SIG-M5 treated with dmso at 0.1 percent for 504 hours (cell line): ENCODE results near the gene KIF24.
"Not testable (repeated sequence)": the region's sequence is repeated elsewhere in the genome, so short reads cannot be mapped to it uniquely, and the experiment has no call there.

Experiments
- DNase-seq: peaks from one replicate; lab custom pipeline; 2025; ENCODE audit not compliant: unreplicated experiment; lab: John Stamatoyannopoulos, UW

The KIF24 gene, protein sequence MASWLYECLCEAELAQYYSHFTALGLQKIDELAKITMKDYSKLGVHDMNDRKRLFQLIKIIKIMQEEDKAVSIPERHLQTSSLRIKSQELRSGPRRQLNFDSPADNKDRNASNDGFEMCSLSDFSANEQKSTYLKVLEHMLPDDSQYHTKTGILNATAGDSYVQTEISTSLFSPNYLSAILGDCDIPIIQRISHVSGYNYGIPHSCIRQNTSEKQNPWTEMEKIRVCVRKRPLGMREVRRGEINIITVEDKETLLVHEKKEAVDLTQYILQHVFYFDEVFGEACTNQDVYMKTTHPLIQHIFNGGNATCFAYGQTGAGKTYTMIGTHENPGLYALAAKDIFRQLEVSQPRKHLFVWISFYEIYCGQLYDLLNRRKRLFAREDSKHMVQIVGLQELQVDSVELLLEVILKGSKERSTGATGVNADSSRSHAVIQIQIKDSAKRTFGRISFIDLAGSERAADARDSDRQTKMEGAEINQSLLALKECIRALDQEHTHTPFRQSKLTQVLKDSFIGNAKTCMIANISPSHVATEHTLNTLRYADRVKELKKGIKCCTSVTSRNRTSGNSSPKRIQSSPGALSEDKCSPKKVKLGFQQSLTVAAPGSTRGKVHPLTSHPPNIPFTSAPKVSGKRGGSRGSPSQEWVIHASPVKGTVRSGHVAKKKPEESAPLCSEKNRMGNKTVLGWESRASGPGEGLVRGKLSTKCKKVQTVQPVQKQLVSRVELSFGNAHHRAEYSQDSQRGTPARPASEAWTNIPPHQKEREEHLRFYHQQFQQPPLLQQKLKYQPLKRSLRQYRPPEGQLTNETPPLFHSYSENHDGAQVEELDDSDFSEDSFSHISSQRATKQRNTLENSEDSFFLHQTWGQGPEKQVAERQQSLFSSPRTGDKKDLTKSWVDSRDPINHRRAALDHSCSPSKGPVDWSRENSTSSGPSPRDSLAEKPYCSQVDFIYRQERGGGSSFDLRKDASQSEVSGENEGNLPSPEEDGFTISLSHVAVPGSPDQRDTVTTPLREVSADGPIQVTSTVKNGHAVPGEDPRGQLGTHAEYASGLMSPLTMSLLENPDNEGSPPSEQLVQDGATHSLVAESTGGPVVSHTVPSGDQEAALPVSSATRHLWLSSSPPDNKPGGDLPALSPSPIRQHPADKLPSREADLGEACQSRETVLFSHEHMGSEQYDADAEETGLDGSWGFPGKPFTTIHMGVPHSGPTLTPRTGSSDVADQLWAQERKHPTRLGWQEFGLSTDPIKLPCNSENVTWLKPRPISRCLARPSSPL (N-terminal part only)

DNA sequence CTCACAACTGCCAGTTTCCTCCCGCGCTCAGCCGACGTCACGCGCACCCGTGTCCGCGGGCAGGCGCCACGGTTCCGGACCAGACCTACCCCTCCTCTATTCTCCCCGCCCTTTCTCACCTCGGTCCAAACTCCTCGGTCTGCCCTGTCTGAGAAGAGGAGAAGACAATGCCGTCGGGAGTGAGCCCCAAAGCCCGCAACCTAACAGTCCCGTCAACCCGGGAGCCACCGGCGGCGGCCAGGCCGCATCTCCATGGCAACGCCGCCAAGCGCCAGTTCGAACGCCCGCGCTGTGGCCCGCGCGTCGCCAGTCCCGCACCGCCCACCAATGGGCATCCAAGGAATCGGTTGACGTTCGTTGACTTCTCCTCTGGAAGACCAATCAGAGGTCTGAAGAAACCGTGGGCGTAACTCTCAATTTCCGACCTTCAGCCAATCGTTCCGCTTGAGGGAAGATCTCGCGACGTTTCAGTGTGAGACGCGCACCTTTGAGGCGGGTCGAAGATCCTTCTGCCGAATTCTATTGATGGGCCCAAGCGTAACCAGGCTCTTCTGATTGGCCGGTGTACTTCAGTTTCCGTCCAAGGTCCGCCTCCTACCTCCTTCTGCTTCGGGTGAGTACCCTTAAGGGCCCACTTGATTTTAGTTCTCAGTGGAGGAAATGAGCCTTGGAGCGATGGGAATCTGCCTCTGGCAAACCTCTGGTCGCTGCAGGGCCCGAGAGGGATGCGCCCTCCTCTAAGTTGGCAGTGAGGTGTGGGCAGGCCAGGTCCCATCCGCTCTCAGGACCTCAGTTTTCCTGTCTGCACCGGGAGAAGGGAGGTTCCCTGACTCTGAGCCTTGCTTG, at the start of gene KIF24, which contains the start of gene NUDT2:
KIF24 (minus strand) TSS at position 282 of the 846 bp plus-strand sequence. CDS start 17,922 bp downstream, outside the sequence.
NUDT2 (plus strand) TSS at position 583 of the 846 bp plus-strand sequence. CDS start 9,471 bp downstream, outside the sequence.
- DNase-seq, result peak; percentile 99

DNA sequence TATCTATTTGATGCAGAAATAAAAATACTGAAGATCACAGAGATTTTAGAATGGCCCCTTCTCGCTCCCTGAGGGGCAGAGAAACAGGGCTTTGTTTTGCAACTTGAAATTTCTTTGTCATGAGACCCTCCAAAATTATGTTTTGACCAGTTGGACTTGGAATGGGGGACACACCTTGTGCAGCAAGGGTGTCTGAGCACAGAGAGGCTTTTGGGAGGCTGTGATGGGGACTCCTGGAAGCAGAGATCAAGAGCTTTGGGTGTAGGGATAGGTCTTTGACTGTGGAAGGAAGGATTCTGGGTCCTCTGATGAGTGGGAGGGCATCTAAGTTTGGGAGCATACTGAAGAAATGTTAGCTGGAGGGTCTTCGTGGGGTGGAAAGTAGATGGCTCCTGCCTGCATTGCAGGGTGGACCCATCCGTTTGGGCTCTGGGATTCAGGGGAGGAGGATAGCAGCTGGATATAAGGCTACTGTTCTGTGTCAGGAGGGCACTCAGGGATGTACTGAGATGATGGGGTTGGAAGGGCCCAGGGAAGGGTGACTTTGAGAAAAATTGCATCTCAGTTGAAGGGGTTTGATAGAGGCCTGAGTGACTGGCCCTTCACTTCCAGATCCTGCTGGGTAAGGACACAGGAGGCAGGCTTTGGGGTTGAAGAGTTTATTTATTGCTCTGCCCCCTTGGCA, 49.5 kb upstream of the KIF24 start:
- DNase-seq, result no peak

DNA sequence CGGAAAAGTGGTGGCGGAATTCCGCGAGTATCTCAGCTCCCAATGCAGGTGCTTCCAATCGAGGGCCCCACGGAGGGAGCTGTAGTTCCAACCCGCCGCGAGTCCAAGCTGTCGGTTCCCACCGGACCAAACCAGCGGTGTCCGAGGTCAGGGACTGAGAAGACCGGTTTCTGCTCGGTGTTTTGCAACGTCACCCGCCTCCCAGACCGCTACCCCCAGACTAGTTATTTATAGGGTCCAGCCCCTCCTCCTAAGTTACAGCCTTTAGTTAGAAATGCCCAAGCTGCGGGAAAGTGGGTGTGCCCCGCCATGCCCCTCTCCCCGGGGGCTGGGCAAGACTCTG, 48.3 kb upstream of the KIF24 start:
- peak; percentile 49 for DNase-seq

DNA sequence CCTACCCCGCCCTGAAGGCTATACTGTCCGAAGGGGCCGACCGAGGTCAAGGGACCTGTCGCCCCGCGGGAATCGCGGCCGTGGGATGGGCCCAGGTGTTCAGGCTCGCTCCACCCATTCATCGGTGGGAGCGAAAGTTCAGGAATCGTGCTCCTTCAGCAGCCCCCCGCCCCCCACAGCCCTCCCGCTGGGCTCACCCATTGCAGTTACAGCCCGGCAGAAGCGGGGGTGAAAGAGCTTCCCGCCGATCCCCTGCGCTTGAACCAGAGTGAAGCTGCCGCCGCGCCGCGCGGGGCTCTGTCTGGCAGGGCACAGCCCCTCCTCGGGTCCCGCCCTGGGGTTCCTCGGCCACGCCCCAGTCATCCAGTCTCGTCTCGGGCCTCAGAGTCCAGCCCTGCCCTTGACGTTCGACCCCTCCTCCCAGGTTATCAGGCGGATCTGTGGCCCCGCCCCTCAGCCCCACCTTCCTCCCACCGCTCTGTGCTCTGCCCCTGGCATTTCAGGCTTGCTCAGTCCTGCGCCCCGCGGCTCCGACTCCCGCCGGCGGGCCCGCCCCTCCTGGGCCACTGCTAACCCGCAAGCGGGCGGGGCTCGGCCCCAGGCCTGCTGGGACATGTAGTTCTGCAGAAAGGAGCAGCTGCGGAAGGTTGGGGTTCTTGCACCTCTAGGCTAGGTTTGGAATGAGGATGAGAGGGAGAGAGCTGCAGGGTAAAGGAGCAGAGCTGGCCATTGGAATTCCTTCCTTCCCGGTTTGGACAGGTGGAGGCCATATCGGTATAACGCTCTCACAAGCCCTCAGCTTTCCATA, 47.7 kb upstream of the KIF24 start, which contains the start of gene MYORG:
MYORG (minus strand) TSS at position 303 of the 808 bp plus-strand sequence. CDS start 3,955 bp downstream, outside the sequence.
- peak; percentile 94 for DNase-seq

DNA sequence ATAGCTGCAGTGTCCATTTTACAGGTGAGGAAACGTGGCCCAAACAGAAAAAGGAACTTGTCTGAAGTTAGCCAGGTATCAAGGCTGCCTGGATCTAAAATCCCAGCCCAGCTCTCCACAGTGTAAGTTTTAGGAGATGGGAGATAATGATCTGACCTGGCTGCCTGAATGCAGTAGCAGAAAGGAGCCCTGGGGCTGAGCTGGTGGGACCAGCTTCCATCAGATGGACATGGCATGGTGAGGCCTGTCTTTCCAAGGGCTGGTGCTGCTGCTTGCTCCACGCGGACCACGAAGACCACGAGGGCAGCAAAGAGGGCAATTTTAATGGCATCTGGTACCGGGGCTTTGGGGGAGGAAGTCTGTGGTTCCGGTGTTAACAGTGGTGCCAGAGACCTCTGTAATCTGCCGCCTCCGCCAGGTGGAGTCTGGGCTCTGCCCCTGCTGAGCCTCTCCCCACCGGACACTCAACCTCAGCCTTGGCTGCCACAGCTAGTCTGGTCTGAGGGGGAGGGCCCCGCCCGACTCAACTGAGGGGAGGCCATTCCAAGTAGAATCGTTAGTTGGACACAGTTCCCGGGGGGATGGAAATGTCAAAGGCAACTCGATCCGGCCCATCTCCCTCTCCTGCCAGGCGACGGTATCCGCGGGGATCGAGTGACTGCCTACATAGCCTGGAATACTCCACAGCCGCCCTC, 47.0 kb upstream of the KIF24 start:
- DNase-seq, result no peak

DNA sequence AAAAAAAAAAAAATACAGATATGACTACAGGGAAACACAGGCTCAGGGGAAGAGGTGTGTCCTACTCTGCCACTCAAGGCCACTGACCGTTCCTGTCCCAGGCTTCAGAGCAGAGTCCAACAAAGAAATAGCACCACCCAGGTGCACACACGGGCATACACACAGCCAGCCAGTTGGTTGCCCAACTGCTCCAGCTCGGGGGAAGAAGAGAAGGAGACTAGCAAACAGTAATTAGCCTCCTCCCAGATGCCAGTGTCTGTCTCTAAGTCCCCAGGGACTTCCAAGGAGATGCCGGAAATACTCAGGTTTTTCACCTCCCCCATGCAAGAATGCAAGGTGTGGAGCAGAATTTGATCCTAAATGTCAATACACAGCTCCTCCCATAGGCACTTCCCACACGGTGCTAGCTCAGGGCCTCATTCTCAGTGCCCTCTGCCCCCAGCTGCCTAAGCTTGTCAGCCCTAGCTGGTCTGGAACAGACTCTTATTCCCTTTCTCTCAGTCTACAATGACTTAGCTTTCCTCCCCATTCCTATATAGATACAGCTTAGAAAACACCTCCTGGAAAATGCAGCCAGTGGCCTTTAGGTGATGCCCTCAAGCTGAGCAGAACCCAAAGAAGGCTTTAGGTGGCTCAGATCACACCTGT, 46.0 kb upstream of the KIF24 start:
- peak; percentile 40 for DNase-seq

DNA sequence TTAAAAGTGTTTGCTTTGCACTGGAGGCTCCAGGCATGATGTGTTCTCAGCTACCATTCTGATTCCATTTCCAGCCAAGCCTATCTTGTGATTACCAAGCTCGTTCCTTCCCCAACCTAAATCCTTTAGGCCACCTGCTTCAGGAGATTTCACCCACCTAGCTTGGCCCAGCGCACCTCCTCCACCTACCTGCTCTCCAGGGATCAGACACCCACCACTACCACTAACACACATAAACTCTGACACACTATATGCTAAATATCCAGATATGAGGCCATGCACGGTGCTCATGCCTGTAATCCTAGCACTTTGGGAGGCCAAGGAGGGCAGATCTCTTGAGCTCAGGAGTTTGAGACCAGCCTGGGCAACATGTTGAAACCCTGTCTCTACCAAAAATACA, 45.3 kb upstream of the KIF24 start:
- no peak for DNase-seq

DNA sequence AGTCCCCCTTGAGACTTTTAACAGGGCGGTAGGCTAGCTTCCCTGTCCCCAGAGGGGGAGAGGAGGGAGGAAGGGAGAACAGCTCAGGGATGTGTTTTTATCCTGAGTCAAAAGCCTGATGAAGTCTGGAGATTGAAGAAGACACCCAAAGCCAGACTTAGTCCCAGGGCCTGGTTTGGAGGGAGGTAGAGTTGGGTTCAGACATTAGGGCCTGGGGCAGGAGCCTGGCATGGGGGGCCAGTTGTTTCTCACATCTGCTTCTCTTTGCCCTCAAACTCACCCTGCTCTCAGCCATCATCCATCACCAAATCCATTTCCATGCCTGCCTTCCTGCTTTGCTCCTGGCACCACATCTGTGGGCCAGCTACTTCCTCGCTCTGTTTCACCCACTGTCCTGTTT, 44.7 kb upstream of the KIF24 start:
- DNase-seq, result no peak

DNA sequence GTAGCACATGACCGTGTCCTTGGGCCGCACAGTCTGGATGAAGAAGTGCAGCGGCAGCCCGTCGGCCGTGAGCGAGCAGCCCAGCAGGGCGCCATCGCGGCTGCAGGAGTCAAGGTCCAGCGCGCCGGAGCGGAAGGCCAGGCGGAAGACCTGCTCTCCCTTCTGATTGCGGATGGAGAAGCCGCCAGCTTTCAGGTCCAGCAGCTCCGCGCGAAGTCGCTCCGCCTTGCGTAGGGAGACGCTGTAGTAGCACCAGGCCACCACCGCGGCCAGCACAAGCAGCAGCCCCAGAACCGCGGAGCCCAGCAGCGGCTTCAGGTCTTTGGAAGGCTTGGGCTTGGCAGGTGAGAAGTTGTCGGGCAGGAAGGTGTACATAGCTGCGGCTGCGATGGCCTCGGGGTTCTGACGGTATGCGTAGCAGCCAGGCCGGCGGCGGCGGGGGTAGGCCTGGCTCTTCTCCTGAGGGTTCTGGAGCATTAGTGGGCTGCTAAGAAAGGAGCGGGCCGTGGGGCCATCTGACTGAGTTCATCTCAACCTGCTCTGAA, 43.5 kb upstream of the KIF24 start:
- peak; percentile 9 for DNase-seq

DNA sequence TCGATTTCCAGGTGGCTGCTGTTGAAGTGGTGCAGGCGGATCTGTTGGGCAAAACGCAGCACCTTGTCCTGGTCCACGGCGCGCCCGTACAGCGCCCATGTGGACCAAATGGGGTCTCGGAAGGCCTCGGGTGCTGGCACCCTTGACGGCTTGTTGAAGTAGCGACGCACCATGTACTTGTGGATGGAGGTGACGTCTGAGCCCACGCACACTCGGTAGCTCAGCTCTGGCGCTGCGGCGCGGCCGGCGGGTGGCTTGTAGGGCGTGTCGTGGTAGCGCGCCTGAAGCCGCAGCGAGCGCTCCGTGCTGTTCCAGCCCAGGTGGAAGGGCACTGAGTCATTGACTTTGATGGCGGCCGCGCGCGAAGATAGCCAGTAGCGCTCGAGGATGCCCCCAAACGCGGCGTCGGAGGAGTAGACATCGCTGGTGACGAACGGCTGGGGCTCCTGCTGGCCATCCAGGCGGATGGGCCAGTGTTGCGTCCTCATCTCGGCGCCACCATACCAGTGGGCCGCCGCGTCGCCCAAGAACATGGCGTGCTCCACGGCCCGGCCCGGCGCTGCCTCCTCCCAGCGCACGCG, 42.9 kb upstream of the KIF24 start:
- no peak for DNase-seq

DNA sequence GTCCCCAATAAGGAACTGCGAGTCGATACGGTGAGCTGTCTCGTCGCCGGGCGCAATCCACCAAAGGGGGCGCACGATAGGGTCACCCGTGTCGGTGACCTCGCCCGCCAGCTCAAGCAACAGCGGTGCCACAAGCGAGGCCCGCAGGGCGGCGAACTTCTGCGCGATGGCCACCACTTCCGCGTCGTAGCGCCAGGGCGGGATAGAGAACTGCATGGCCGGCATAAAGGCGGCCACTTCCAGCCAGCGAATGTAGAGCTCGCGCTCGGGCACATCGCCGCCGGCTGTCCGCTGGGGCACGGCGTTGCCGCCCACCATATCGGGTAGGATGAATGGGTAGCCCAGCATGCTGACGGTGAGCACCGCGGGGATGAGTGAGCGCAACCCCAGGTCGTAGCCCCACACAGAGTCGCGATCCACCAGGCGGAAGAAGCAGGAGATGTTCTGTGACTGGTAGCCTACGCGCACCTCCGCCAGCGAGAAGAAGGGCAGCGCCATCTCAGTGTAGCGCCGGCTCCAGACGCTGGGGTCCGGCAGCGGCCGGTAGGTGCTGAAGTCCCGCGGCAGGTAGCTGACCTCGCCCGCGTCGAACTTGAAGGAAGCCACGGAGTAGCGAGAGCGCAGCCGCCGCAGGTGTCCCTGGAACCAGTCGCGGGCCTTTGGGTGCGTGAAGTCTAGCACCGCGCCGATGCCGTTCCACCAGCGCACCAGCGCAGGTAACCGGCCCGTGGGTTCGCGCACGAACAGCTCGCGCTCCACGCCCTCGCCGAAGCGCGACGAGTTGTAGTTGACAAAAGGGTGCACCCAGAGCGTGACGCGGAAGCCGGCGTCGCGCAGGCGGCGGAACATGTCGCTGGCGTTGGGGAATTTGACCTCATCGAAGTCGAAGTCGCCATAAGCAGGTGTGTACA, 42.2 kb upstream of the KIF24 start:
- DNase-seq, result no peak

DNA sequence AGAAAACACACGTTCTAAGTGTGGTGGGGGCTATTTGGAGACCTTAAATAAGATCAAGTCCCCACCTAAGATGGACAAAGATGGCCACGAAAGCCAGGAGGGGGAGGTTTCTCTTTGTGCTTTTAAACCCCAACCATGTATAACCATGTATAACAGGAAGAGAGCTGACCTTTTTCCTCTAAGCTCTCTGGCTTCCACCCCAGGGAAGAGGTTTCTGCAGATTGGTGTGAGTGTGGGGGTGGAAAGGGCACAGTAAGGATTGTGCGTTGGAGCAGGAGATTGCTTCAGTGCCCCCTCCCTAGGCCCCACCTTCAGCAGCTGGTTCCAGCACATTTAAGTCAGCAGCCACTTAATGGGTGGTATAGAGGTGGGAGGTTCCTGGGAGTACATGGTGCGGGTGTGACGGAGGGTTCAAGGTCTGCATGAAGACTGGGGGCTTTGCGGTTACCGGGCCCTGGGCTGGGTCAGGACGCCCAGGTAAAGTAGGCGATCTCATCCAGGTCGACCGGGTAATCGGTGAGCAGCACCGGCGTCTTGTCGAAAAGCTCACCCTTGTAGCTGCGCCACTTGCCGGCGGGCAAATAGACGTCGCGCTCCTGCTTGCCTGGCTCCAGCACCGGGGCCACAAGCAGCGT, 41.4 kb upstream of the KIF24 start:
- no peak for DNase-seq

DNA sequence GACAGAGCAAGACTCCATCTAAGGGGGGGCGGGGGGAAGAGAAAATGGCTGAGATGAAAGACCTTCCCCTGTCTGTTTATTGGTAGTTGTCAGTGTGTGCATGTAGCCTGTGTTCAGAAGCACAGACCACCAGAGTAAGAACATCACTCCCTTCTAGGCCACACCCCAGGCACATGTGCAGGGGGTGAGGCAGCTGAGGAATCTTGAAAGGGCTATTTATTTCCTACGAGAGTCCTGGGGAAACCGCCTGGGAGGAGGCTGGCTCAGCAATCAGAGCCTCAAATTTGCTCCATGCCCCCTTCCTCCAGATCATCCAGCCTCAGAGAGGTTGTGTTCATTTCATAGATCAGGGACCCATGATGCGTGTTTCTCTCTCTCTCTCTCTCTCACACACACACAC, 40.6 kb upstream of the KIF24 start:
- DNase-seq, result no peak

DNA sequence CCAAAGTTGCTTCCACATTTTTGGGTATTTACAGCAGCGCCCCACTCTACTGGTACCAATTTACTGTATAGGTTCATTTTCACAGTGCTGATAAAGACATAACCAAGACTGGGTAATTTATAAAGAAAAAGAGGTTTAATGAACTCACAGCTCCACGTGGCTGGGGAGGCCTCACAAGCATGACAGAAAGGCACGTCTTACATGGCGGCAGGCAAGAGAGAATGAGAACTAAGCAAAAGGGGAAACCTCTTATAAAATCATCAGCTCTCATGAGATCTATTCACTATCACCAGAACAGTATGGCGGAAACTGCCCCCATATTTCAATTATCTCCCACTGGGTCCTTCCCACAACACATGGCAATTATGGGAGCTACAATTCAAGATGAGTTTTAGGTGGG, 39.7 kb upstream of the KIF24 start:
- DNase-seq, result not testable (repeated sequence)

DNA sequence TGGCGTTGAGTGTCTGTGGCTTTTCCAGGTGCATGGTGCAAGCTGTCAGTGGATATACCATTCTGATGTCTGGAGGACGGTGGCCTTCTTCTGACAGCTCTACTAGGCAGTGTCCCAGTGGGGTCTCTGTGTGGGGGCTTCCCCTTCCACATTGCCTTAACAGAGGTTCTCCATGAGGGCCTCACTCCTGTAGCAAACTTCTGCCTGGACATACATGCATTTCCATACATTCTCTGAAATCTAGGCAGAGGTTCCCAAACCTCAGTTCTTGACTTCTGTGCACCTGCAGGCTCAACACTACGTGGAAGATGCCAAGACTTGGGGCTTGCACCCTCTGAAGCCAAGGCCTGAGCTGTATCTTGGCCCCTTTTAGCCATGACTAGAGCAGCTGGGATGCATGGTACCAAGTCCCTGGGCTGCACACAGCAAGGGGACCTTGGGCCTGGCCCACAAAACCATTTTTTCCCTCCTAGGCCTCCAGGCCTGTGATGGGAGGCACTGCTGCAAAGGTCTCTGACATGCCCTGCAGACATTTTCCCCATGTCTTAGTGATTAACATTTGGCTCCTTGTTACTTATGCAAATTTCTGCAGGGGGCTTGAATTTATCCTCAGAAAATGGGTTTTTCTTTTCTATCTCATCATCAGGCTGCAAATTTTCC, 38.8 kb upstream of the KIF24 start:
- DNase-seq, result not testable (repeated sequence)
